ENCODE results near the gene TMEM63B.
A peak's percentile ranks its signal among the peaks of the same experiment; 100 is the strongest.

The TMEM63B gene

GRCh38 chr6:44129841-44130322, 2.5 kb downstream of the TMEM63B start:
- no peak overlapping the region for H3K27ac ChIP-seq
- H3K36me3 ChIP-seq (ENCODE audit: insufficient read depth, low read length), result no peaks in the 10 kb centered on the region; the same call in 1 of the 2 replicates
- H3K9me3 ChIP-seq (ENCODE audit: low read depth, low read length), result no peaks in the 10 kb centered on the region
- TF ChIP-seq POLR2AphosphoS5 (IDR thresholded peaks at IDR 0.05; ENCODE audit: borderline replicate concordance, low read depth, low read length), result no peak
- no peak for TF ChIP-seq EZH2 (IDR thresholded peaks at IDR 0.05)
- TF ChIP-seq FOXP2 (optimal IDR thresholded peaks at IDR 0.05; ENCODE audit: control extremely low read depth, extremely low read length, insufficient read depth), result no peak
- no peak overlapping the region for H3K4me3 ChIP-seq
- H3K9ac ChIP-seq (ENCODE audit: insufficient read length), result no peak overlapping the region
- no peak for DNase-seq (ENCODE audit: low read depth, low spot score)

- no peak for TF ChIP-seq EZH2 (IDR thresholded peaks at IDR 0.05)
- no peak for TF ChIP-seq POLR2AphosphoS5 (IDR thresholded peaks at IDR 0.05; ENCODE audit: borderline replicate concordance, low read depth, low read length)
- TF ChIP-seq FOXP2 (optimal IDR thresholded peaks at IDR 0.05; ENCODE audit: control extremely low read depth, extremely low read length, insufficient read depth), result no peak
- peak overlapping the region; percentile 86; the same call in 1 of the 2 replicates for H3K27ac ChIP-seq
- no peak for DNase-seq (ENCODE audit: low read depth, low spot score)
- no peak overlapping the region for H3K9ac ChIP-seq (ENCODE audit: insufficient read length)
- H3K36me3 ChIP-seq (ENCODE audit: insufficient read depth, low read length), result no peaks in the 10 kb centered on the region; the same call in 1 of the 2 replicates
- no peak overlapping the region for H3K4me3 ChIP-seq
- no peaks in the 10 kb centered on the region for H3K9me3 ChIP-seq (ENCODE audit: low read depth, low read length)
Observed at GRCh38 chr6:44131892-44132291, 4.5 kb downstream of the TMEM63B start.

GRCh38 chr6:44132476-44132875, 5.1 kb downstream of the TMEM63B start:
- Histone ChIP-seq H3K4me3 (no peak overlapping the region; the same call in 1 of the 2 replicates), H3K9me3 (ENCODE audit: low read depth, low read length) (no peaks in the 10 kb centered on the region), H3K9ac (ENCODE audit: insufficient read length) (no peak overlapping the region), H3K36me3 (ENCODE audit: insufficient read depth, low read length) (peaks cover 6% of the 10 kb centered on the region; the same call in 1 of the 2 replicates), H3K27ac (peak overlapping the region; percentile 86)
- no peak for DNase-seq (ENCODE audit: low read depth, low spot score)
- TF ChIP-seq FOXP2 (optimal IDR thresholded peaks at IDR 0.05; ENCODE audit: control extremely low read depth, extremely low read length, insufficient read depth) (no peak), POLR2AphosphoS5 (IDR thresholded peaks at IDR 0.05; ENCODE audit: borderline replicate concordance, low read depth, low read length) (no peak), EZH2 (IDR thresholded peaks at IDR 0.05) (no peak)

GRCh38 chr6:44133003-44133931, 5.9 kb downstream of the TMEM63B start:
- H3K9me3 ChIP-seq (ENCODE audit: low read depth, low read length), result no peaks in the 10 kb centered on the region
- peaks cover 6% of the 10 kb centered on the region; the same call in 1 of the 2 replicates for H3K36me3 ChIP-seq (ENCODE audit: insufficient read depth, low read length)
- DNase-seq (ENCODE audit: low read depth, low spot score), result peak; percentile 55
- no peak overlapping the region for H3K9ac ChIP-seq (ENCODE audit: insufficient read length)
- peak overlapping the region; percentile 86 for H3K27ac ChIP-seq
- TF ChIP-seq EZH2 (IDR thresholded peaks at IDR 0.05) (no peak), FOXP2 (optimal IDR thresholded peaks at IDR 0.05; ENCODE audit: control extremely low read depth, extremely low read length, insufficient read depth) (peak; percentile 29)
- H3K4me3 ChIP-seq, result peak overlapping the region; percentile 77

GRCh38 chr6:44133981-44134711, 6.8 kb downstream of the TMEM63B start:
- Histone ChIP-seq H3K9me3 (ENCODE audit: low read depth, low read length) (no peaks in the 10 kb centered on the region), H3K9ac (ENCODE audit: insufficient read length) (no peak overlapping the region), H3K36me3 (ENCODE audit: insufficient read depth, low read length) (peaks cover 6% of the 10 kb centered on the region; the same call in 1 of the 2 replicates), H3K27ac (peak overlapping the region; percentile 86), H3K4me3 (peak overlapping the region; percentile 77)
- DNase-seq (ENCODE audit: low read depth, low spot score), result no peak
- TF ChIP-seq EZH2 (IDR thresholded peaks at IDR 0.05) (no peak), FOXP2 (optimal IDR thresholded peaks at IDR 0.05; ENCODE audit: control extremely low read depth, extremely low read length, insufficient read depth) (no peak), POLR2AphosphoS5 (IDR thresholded peaks at IDR 0.05; ENCODE audit: borderline replicate concordance, low read depth, low read length) (no peak)

- Histone ChIP-seq H3K4me3 (0 out of 2 replicates have a peak overlapping the region, but pooled peaks have one; percentile 28), H3K27ac (peak overlapping the region; percentile 81), H3K36me3 (ENCODE audit: insufficient read depth, low read length) (peaks cover 14% of the 10 kb centered on the region; the same call in 1 of the 2 replicates), H3K9me3 (ENCODE audit: low read depth, low read length) (no peaks in the 10 kb centered on the region), H3K9ac (ENCODE audit: insufficient read length) (no peak overlapping the region)
- no peak for DNase-seq (ENCODE audit: low read depth, low spot score)
- TF ChIP-seq EZH2 (IDR thresholded peaks at IDR 0.05), result no peak
Observed at GRCh38 chr6:44135173-44135758, 7.9 kb downstream of the TMEM63B start.

- no peak overlapping the region for H3K9ac ChIP-seq (ENCODE audit: insufficient read length)
- H3K36me3 ChIP-seq (ENCODE audit: insufficient read depth, low read length), result peaks cover 20% of the 10 kb centered on the region; the same call in 1 of the 2 replicates
- no peaks in the 10 kb centered on the region for H3K9me3 ChIP-seq (ENCODE audit: low read depth, low read length)
- TF ChIP-seq FOXP2 (optimal IDR thresholded peaks at IDR 0.05; ENCODE audit: control extremely low read depth, extremely low read length, insufficient read depth), result no peak
- no peak for TF ChIP-seq EZH2 (IDR thresholded peaks at IDR 0.05)
- no peak for TF ChIP-seq POLR2AphosphoS5 (IDR thresholded peaks at IDR 0.05; ENCODE audit: borderline replicate concordance, low read depth, low read length)
- no peak for DNase-seq (ENCODE audit: low read depth, low spot score)
- H3K4me3 ChIP-seq, result 0 out of 2 replicates have a peak overlapping the region, but pooled peaks have one; percentile 28
- peak overlapping the region; percentile 81 for H3K27ac ChIP-seq
Observed at GRCh38 chr6:44135875-44136274, 8.5 kb downstream of the TMEM63B start.
